CD4-positive, alpha-beta T cell treated with Interleukin-15 for 1 hour (primary cell): Measurements from ENCODE around the gene BMP4.
"Not testable (repeated sequence)": the region's sequence is repeated elsewhere in the genome, so short reads cannot be mapped to it uniquely, and the experiment has no call there.

Experiments
- DNase-seq: peaks from one replicate; pipeline ENCODE4 v3.0.0-alpha.2; 2020

Gene BMP4

GRCh38 chr14:53956427-53957201 is at the start of gene BMP4:
BMP4 (minus strand) TSS chr14:53956825; CDS start chr14:53952222, 4,603 bp downstream.
- DNase-seq: no peak

GRCh38 chr14:54003064-54003463 is 46.4 kb upstream of the BMP4 start:
- DNase-seq: no peak

GRCh38 chr14:54002653-54003052 is 46.0 kb upstream of the BMP4 start:
- DNase-seq: no peak

- no peak for DNase-seq
These were observed 44.7 kb upstream of the BMP4 start for GRCh38 chr14:54001189-54001878.

GRCh38 chr14:54000341-54000811 is 43.8 kb upstream of the BMP4 start:
- DNase-seq: no peak

GRCh38 chr14:53999061-53999488 is 42.5 kb upstream of the BMP4 start:
- DNase-seq: no peak

GRCh38 chr14:53996041-53996440 is 39.4 kb upstream of the BMP4 start:
- no peak for DNase-seq

GRCh38 chr14:53993920-53994607 is 37.4 kb upstream of the BMP4 start:
- DNase-seq: no peak

GRCh38 chr14:53990978-53991377 is 34.4 kb upstream of the BMP4 start:
- DNase-seq: no peak

GRCh38 chr14:53986718-53987117 is 30.1 kb upstream of the BMP4 start:
- DNase-seq: not testable (repeated sequence)

GRCh38 chr14:53984958-53985357 is 28.3 kb upstream of the BMP4 start:
- DNase-seq: not testable (repeated sequence)

- no peak for DNase-seq
These were observed 26.5 kb upstream of the BMP4 start for GRCh38 chr14:53983112-53983511.

- no peak for DNase-seq
These were observed 25.9 kb upstream of the BMP4 start for GRCh38 chr14:53982546-53982945.

- no peak for DNase-seq
These were observed 23.4 kb upstream of the BMP4 start for GRCh38 chr14:53979747-53980642.

GRCh38 chr14:53979113-53979681 is 22.6 kb upstream of the BMP4 start:
- no peak for DNase-seq

GRCh38 chr14:53978194-53978593 is 21.6 kb upstream of the BMP4 start:
- DNase-seq: no peak

- no peak for DNase-seq
These were observed 18.8 kb upstream of the BMP4 start for GRCh38 chr14:53975444-53975843.

GRCh38 chr14:53971521-53971920 is 14.9 kb upstream of the BMP4 start:
- DNase-seq: no peak

GRCh38 chr14:53969326-53969725 is 12.7 kb upstream of the BMP4 start:
- no peak for DNase-seq

- no peak for DNase-seq
These were observed 12.1 kb upstream of the BMP4 start for GRCh38 chr14:53968726-53969125.

GRCh38 chr14:53967606-53968005 is 11.0 kb upstream of the BMP4 start:
- no peak for DNase-seq

- no peak for DNase-seq
These were observed 7.6 kb upstream of the BMP4 start for GRCh38 chr14:53964249-53964648.
